Measurements from ENCODE around the gene MPG. TPM values are rescaled to one million over a fixed set of nuclear protein-coding genes. Genes with fewer than 3 reads are reported as not detected.

MPG gene
- total and polyA plus RNA-seq, 2 experiments from 2014 or later = 38.0 to 91.1 TPM

DNA sequence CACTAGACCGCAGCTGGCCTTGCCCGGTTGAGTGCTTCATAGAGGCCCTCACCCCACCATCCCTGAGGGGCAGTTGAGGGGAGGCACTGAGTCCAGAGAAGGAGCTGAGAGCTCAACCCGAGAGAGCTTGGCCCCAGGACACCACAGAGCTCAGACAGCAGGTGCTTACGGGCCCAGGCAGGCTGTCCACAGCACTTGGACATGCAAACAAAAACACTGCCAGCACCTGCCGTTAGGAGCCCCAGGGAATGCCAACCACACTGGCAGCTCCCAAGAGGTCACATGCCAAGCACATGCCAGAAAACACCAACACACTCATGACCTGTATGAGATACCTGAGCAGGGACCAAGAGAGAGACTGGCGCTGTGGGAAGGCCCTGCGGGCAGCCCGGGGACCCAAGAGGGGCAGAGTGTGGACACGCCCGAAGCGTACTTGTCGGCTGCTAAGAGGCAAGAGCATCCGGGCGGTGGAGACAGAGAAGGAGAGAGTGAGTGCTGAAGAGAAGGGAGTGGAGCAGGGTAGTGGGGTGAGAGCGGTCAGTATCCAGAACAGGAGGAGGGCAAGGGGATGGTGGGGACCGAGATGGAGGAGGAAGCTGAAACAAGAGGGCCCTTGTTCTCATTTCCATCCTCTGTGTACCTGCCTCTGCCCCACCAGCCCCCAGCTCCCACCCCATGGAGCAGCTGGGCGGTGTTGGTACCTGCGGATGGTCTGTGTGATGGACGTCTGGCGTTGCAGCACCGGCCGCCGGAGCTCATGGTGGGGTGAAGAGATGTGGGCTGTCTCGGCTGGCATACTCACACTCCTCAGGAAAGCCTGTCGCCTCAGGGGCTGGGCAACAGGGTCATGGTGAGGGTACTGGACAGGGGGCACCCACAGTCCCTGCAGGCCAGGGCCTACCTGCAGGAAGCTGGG lies 13.8 kb upstream of the MPG start:
- no peak for DNase-seq (ENCODE audit: low spot score)
- H3K27ac Mint-ChIP-seq = no peak overlapping the region
- Histone ChIP-seq H3K79me2 (replicated peaks; ENCODE audit: insufficient read depth) (0 out of 2 replicates have a peak, but pooled peaks cover under 1% of the 10 kb centered on the region), H3K4me2 (no peak overlapping the region), H3K27ac (ENCODE audit: low read depth) (no peak overlapping the region), H3F3A (replicated peaks; ENCODE audit: low read depth) (no peaks in the 10 kb centered on the region), H3K4me3 (no peak overlapping the region), H3K9me2 (ENCODE audit: insufficient read depth) (no peaks in the 10 kb centered on the region), H3K27me3 (ENCODE audit: insufficient read depth) (no peaks in the 10 kb centered on the region), H2AFZ (no peak overlapping the region), H3K36me3 (ENCODE audit: insufficient read depth) (no peaks in the 10 kb centered on the region), H4K20me1 (replicated peaks; ENCODE audit: insufficient read depth) (no peaks in the 10 kb centered on the region; the same call in 1 of the 2 replicates), H3K4me1 (ENCODE audit: insufficient read depth) (no peaks in the 10 kb centered on the region; the same call in 1 of the 2 replicates)
- H3K9me3 Mint-ChIP-seq = no peaks in the 10 kb centered on the region
- H3K27me3 Mint-ChIP-seq (ENCODE audit: insufficient read depth, low read depth, poor library complexity) = peaks cover 13% of the 10 kb centered on the region
- peaks cover 19% of the 10 kb centered on the region for H3K36me3 Mint-ChIP-seq (ENCODE audit: low read depth)
- TF ChIP-seq JUNB (IDR thresholded peaks at IDR 0.05; ENCODE audit: unreplicated experiment) (no peak), POLR2AphosphoS5 (IDR thresholded peaks at IDR 0.05; ENCODE audit: low read depth) (no peak), EZH2 (IDR thresholded peaks at IDR 0.05; ENCODE audit: low read depth, unreplicated experiment) (no peak), CREB1 (CRISPR knock-in tag; IDR thresholded peaks at IDR 0.05; ENCODE audit: low read depth) (no peak), EZH2phosphoT487 (IDR thresholded peaks at IDR 0.05; ENCODE audit: unreplicated experiment) (no peak), ZNF114 (CRISPR knock-in tag; IDR thresholded peaks at IDR 0.05) (no peak), ZNF331 (CRISPR knock-in tag; IDR thresholded peaks at IDR 0.05; ENCODE audit: low read depth) (no peak), STAT1 (IDR thresholded peaks at IDR 0.05; ENCODE audit: unreplicated experiment) (no peak), NANOG (IDR thresholded peaks at IDR 0.05; ENCODE audit: borderline replicate concordance) (no peak)
- TF ChIP-seq, protein P1, sequence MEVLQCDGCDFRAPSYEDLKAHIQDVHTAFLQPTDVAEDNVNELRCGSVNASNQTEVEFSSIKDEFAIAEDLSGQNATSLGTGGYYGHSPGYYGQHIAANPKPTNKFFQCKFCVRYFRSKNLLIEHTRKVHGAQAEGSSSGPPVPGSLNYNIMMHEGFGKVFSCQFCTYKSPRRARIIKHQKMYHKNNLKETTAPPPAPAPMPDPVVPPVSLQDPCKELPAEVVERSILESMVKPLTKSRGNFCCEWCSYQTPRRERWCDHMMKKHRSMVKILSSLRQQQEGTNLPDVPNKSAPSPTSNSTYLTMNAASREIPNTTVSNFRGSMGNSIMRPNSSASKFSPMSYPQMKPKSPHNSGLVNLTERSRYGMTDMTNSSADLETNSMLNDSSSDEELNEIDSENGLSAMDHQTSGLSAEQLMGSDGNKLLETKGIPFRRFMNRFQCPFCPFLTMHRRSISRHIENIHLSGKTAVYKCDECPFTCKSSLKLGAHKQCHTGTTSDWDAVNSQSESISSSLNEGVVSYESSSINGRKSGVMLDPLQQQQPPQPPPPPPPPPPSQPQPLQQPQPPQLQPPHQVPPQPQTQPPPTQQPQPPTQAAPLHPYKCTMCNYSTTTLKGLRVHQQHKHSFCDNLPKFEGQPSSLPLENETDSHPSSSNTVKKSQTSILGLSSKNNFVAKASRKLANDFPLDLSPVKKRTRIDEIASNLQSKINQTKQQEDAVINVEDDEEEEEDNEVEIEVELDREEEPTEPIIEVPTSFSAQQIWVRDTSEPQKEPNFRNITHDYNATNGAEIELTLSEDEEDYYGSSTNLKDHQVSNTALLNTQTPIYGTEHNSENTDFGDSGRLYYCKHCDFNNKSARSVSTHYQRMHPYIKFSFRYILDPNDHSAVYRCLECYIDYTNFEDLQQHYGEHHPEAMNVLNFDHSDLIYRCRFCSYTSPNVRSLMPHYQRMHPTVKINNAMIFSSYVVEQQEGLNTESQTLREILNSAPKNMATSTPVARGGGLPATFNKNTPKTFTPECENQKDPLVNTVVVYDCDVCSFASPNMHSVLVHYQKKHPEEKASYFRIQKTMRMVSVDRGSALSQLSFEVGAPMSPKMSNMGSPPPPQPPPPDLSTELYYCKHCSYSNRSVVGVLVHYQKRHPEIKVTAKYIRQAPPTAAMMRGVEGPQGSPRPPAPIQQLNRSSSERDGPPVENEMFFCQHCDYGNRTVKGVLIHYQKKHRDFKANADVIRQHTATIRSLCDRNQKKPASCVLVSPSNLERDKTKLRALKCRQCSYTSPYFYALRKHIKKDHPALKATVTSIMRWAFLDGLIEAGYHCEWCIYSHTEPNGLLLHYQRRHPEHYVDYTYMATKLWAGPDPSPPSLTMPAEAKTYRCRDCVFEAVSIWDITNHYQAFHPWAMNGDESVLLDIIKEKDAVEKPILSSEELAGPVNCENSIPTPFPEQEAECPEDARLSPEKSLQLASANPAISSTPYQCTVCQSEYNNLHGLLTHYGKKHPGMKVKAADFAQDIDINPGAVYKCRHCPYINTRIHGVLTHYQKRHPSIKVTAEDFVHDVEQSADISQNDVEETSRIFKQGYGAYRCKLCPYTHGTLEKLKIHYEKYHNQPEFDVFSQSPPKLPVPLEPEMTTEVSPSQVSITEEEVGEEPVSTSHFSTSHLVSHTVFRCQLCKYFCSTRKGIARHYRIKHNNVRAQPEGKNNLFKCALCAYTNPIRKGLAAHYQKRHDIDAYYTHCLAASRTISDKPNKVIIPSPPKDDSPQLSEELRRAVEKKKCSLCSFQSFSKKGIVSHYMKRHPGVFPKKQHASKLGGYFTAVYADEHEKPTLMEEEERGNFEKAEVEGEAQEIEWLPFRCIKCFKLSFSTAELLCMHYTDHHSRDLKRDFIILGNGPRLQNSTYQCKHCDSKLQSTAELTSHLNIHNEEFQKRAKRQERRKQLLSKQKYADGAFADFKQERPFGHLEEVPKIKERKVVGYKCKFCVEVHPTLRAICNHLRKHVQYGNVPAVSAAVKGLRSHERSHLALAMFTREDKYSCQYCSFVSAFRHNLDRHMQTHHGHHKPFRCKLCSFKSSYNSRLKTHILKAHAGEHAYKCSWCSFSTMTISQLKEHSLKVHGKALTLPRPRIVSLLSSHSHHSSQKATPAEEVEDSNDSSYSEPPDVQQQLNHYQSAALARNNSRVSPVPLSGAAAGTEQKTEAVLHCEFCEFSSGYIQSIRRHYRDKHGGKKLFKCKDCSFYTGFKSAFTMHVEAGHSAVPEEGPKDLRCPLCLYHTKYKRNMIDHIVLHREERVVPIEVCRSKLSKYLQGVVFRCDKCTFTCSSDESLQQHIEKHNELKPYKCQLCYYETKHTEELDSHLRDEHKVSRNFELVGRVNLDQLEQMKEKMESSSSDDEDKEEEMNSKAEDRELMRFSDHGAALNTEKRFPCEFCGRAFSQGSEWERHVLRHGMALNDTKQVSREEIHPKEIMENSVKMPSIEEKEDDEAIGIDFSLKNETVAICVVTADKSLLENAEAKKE (CRISPR knock-in tag; IDR thresholded peaks at IDR 0.05) = no peak
- TF ChIP-seq, protein P2, sequence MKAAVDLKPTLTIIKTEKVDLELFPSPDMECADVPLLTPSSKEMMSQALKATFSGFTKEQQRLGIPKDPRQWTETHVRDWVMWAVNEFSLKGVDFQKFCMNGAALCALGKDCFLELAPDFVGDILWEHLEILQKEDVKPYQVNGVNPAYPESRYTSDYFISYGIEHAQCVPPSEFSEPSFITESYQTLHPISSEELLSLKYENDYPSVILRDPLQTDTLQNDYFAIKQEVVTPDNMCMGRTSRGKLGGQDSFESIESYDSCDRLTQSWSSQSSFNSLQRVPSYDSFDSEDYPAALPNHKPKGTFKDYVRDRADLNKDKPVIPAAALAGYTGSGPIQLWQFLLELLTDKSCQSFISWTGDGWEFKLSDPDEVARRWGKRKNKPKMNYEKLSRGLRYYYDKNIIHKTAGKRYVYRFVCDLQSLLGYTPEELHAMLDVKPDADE (IDR thresholded peaks at IDR 0.05) = no peak
- TF ChIP-seq, protein P3, sequence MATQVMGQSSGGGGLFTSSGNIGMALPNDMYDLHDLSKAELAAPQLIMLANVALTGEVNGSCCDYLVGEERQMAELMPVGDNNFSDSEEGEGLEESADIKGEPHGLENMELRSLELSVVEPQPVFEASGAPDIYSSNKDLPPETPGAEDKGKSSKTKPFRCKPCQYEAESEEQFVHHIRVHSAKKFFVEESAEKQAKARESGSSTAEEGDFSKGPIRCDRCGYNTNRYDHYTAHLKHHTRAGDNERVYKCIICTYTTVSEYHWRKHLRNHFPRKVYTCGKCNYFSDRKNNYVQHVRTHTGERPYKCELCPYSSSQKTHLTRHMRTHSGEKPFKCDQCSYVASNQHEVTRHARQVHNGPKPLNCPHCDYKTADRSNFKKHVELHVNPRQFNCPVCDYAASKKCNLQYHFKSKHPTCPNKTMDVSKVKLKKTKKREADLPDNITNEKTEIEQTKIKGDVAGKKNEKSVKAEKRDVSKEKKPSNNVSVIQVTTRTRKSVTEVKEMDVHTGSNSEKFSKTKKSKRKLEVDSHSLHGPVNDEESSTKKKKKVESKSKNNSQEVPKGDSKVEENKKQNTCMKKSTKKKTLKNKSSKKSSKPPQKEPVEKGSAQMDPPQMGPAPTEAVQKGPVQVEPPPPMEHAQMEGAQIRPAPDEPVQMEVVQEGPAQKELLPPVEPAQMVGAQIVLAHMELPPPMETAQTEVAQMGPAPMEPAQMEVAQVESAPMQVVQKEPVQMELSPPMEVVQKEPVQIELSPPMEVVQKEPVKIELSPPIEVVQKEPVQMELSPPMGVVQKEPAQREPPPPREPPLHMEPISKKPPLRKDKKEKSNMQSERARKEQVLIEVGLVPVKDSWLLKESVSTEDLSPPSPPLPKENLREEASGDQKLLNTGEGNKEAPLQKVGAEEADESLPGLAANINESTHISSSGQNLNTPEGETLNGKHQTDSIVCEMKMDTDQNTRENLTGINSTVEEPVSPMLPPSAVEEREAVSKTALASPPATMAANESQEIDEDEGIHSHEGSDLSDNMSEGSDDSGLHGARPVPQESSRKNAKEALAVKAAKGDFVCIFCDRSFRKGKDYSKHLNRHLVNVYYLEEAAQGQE (IDR thresholded peaks at IDR 0.05; ENCODE audit: unreplicated experiment) = no peak
- TF ChIP-seq, protein P4, sequence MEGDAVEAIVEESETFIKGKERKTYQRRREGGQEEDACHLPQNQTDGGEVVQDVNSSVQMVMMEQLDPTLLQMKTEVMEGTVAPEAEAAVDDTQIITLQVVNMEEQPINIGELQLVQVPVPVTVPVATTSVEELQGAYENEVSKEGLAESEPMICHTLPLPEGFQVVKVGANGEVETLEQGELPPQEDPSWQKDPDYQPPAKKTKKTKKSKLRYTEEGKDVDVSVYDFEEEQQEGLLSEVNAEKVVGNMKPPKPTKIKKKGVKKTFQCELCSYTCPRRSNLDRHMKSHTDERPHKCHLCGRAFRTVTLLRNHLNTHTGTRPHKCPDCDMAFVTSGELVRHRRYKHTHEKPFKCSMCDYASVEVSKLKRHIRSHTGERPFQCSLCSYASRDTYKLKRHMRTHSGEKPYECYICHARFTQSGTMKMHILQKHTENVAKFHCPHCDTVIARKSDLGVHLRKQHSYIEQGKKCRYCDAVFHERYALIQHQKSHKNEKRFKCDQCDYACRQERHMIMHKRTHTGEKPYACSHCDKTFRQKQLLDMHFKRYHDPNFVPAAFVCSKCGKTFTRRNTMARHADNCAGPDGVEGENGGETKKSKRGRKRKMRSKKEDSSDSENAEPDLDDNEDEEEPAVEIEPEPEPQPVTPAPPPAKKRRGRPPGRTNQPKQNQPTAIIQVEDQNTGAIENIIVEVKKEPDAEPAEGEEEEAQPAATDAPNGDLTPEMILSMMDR (conservative IDR thresholded peaks at IDR 0.05; ENCODE audit: low read depth in 2 of 2) = no peak
- H3K4me1 Mint-ChIP-seq = peaks cover 14% of the 10 kb centered on the region; the same call in 2 of the 3 replicates
- H3K4me3 Mint-ChIP-seq = no peak overlapping the region
- ATAC-seq = no peak

Data from GM23338 (cell line).